ENCODE results near the gene GRIN2A. TPM values are rescaled to one million over a fixed set of nuclear protein-coding genes. Genes with fewer than 3 reads are reported as not detected.

Gene GRIN2A
- total RNA-seq, 1 donor from 2014 or later, result not detected

DNA sequence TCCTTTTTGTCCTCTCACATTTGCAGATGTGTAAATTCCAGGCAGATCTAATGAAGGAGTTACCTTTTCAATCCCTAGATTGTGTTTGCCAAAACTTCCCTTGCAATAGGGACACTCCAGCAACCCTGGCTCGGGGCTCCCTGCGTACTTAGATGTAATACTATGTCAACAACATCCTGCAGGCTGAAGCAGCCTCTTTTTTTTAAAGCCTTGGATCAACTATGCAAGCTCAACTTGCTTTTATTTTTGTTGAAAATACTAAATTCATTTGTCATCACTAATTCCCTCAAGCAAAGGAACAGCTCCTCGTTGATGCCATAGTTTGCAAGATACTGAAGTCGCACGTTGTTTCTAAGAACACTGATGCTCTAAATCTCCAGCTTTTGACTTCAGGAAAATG is 59.1 kb downstream of the GRIN2A start:
- no peak overlapping the region for H3K4me3 ChIP-seq (ENCODE audit: low read depth, low read length)
- TF ChIP-seq, protein P1, sequence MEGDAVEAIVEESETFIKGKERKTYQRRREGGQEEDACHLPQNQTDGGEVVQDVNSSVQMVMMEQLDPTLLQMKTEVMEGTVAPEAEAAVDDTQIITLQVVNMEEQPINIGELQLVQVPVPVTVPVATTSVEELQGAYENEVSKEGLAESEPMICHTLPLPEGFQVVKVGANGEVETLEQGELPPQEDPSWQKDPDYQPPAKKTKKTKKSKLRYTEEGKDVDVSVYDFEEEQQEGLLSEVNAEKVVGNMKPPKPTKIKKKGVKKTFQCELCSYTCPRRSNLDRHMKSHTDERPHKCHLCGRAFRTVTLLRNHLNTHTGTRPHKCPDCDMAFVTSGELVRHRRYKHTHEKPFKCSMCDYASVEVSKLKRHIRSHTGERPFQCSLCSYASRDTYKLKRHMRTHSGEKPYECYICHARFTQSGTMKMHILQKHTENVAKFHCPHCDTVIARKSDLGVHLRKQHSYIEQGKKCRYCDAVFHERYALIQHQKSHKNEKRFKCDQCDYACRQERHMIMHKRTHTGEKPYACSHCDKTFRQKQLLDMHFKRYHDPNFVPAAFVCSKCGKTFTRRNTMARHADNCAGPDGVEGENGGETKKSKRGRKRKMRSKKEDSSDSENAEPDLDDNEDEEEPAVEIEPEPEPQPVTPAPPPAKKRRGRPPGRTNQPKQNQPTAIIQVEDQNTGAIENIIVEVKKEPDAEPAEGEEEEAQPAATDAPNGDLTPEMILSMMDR (conservative IDR thresholded peaks at IDR 0.05; ENCODE audit: low read depth, low read length), result no peak
- DNase-seq (ENCODE audit: low read depth), result no peak

- no peak overlapping the region for H3K4me3 ChIP-seq (ENCODE audit: low read depth, low read length)
Observed at GRCh38 chr16:10122546-10122945, 59.7 kb downstream of the GRIN2A start.

DNA sequence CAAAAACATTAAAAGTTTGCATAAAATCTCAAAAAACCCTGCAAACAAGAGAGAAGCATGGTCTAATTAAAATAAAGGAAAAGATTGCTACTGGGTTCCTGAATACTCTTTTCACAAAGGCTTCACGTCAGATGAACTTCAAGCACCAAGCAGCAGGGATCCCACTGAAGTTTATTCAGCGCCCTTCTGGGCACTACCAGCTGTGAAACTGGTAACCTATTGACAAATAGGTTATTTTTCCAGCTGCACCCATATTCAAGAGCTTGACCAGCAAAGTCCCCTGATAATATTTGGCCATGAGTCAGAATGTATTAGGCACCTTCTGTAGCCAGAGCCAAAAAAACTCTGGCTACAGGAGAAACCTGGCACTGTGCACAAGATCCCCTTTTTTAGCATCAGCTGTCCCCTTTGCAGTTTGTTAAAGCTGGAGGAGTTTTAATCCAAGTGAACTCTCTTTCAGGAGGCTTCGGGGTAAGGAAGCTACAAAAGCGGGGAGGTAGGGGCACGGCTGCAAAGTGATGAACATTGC is 60.3 kb downstream of the GRIN2A start:
- no peak overlapping the region for H3K4me3 ChIP-seq (ENCODE audit: low read depth, low read length)
- no peak for DNase-seq (ENCODE audit: low read depth)
- TF ChIP-seq, protein P1 (conservative IDR thresholded peaks at IDR 0.05; ENCODE audit: low read depth, low read length), result no peak

More at GRCh38 chr16:10122546-10122945, 59.7 kb downstream of the GRIN2A start:
- no peak for DNase-seq (ENCODE audit: low read depth)
- TF ChIP-seq, protein P1 (conservative IDR thresholded peaks at IDR 0.05; ENCODE audit: low read depth, low read length), result peak; percentile 44

- H3K4me3 ChIP-seq (ENCODE audit: low read depth, low read length), result no peak overlapping the region
- TF ChIP-seq, protein P1 (conservative IDR thresholded peaks at IDR 0.05; ENCODE audit: low read depth, low read length), result no peak
- DNase-seq (ENCODE audit: low read depth), result peak; percentile 53
Observed at GRCh38 chr16:10121491-10121890, 60.7 kb downstream of the GRIN2A start.

DNA sequence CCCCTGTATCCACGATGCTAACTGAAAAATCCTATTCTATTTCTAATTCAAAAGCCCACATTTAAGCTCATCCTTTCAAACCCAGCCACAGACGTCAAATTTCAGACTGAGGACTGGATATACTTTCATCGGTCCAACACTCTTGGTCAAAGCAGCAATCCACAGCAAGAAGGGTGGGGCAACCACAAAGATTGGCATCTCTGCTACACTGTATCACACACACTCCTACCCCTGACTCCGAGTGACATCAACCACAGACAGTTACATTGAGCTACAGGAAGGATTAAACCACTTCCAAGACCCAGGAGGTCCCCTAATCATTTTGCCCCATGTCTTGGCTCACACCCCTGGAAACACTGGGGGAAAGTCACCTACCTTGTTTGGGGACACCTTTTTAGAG is 61.3 kb downstream of the GRIN2A start:
- H3K4me3 ChIP-seq (ENCODE audit: low read depth, low read length), result no peak overlapping the region
- TF ChIP-seq, protein P1 (conservative IDR thresholded peaks at IDR 0.05; ENCODE audit: low read depth, low read length), result no peak
- DNase-seq (ENCODE audit: low read depth), result no peak

DNA sequence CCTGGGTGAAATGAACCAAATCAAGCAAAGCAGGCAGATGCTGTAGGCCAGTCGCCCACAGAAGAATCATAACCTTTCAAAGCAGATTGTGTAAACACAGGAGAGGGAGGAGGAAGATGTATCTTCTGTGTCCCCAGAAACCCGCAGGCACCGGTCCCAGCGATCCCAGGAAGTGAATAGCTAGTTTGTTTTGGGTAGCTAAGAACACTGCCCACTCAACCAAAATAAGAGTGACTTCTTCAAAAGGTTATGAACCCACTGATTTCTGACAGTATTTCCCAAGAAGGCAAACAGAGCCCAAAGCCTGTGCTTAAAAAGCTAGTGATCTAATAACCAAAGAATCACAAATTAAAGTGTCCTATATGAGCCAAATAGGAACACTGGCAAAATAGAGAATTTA is 67.8 kb downstream of the GRIN2A start:
- DNase-seq (ENCODE audit: low read depth), result no peak
- TF ChIP-seq, protein P1 (conservative IDR thresholded peaks at IDR 0.05; ENCODE audit: low read depth, low read length), result no peak
- no peak overlapping the region for H3K4me3 ChIP-seq (ENCODE audit: low read depth, low read length)

- no peak for DNase-seq (ENCODE audit: low read depth)
- TF ChIP-seq, protein P1 (conservative IDR thresholded peaks at IDR 0.05; ENCODE audit: low read depth, low read length), result no peak
- no peak overlapping the region for H3K4me3 ChIP-seq (ENCODE audit: low read depth, low read length)
Observed at GRCh38 chr16:10113248-10113647, 69.0 kb downstream of the GRIN2A start.
